NT2/D1 (cell line): ENCODE measurements around the gene SMPD2.

Experiments used
- YY1 ChIP-seq: IDR thresholded peaks from 2 replicates; pipeline ENCODE4 v1.6.1; 2011; ENCODE audit not compliant: insufficient read length, insufficient read depth
- ZNF274 ChIP-seq: IDR thresholded peaks from 2 replicates; pipeline ENCODE4 v1.6.1; 2011; ENCODE audit warnings: mild to moderate bottlenecking, low read depth, low read length

GRCh38 chr6:109458774-109459531 lies 18.4 kb downstream of the SMPD2 start:
- no peak for TF ChIP-seq ZNF274
- no peak for TF ChIP-seq YY1
